LNCaP clone FGC (cell line): Measurements from ENCODE around the gene MBD2.

Experiments used
- DNase-seq: peaks from one replicate; pipeline ENCODE4 v3.0.0-alpha.2; 2011; ENCODE audit warnings: low read depth
- H3K4me3 ChIP-seq: 2 replicates; pipeline ENCODE4 v1.5.1; 2011; ENCODE audit warnings: mild to moderate bottlenecking, low read depth, low read length, control low read depth
- CTCF ChIP-seq: IDR thresholded peaks from 2 replicates; pipeline ENCODE4 v1.5.1; 2012; ENCODE audit warnings: mild to moderate bottlenecking; ENCODE audit not compliant: control insufficient read depth, insufficient read depth; ENCODE audit errors: extremely low read depth

The MBD2 gene

DNA sequence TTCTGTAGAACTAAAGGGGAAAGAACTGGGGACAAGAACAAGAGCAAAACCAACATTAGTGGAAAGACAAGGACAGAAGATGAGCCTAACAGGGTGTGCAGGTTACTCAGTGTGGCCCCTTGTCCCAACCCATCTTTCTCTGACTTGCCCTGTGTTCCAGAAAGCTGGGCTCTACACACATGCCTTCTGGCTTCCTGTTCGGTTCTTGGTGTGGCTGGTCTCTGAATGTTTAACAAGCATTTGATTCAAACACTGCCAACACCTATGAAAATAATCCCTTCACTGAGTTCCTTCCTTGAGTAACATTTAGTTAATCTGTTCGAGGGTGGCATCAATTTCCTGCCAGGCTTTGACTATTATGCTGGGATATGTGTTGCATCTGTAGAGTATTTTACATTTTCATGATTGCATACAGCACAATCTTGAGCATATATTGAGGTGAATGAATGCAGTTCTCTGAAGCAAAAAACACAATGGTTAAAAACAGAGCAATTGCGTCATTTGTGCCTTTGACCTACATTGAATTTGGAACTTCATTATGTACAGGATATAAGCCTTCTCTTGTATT is 83.3 kb downstream of the MBD2 start:
- no peak for TF ChIP-seq CTCF
- DNase-seq = no peak
- no peak overlapping the region for H3K4me3 ChIP-seq

- no peak overlapping the region for H3K4me3 ChIP-seq
- no peak for TF ChIP-seq CTCF
- DNase-seq = no peak
Measured at GRCh38 chr18:54140641-54141040, 83.8 kb downstream of the MBD2 start.

GRCh38 chr18:54135216-54135615 is 89.3 kb downstream of the MBD2 start:
- H3K4me3 ChIP-seq = no peak overlapping the region
- no peak for TF ChIP-seq CTCF
- DNase-seq = no peak

- no peak for TF ChIP-seq CTCF
- no peak overlapping the region for H3K4me3 ChIP-seq
- DNase-seq = no peak
Measured at GRCh38 chr18:54134053-54134452, 90.4 kb downstream of the MBD2 start.

DNA sequence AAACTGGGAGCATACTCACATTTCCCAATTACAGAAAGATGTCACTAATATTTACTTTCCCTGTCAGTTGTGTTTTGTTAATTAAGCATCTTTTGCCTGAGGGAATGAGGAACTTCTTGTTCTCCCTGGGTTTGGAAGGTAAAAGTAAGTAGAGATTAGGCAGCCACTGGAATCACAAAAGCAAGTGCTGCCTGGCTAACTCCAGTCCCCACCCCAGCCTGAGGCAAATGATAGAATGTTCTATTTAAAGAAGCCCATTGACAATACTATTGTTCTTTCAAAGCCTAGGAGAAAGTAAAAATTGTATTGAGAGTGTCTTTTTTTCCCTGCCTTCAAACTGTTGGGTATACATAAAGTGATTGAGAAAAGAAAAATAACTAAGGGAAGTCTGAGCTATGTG is 93.8 kb downstream of the MBD2 start:
- TF ChIP-seq CTCF = no peak
- no peak for DNase-seq
- H3K4me3 ChIP-seq = no peak overlapping the region

DNA sequence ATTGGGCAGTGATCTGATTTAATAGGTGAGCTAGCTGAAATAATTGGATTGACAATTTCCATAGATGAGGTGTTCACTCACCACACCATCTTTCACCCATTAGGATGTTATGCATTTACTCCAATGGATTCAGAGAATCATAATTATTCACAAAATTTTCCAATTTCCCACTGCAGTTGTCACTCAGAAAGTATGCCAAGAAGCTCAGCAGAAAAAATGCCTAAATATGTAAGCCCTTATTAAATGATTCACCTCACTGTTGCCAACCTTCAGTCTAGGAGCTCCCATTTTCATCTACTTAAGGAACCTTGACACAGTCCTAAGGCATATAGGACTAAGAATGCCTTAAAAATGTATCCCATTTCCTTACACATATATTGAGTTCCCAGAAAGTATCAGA is 94.3 kb downstream of the MBD2 start:
- DNase-seq = no peak
- no peak overlapping the region for H3K4me3 ChIP-seq
- no peak for TF ChIP-seq CTCF

GRCh38 chr18:54129448-54130067 is 94.9 kb downstream of the MBD2 start:
- TF ChIP-seq CTCF = no peak
- no peak for DNase-seq
- H3K4me3 ChIP-seq = no peak overlapping the region
